Naive thymus-derived CD4-positive, alpha-beta T cell (primary cell): ENCODE measurements around the gene RPS2. TPM values are rescaled to one million over a fixed set of nuclear protein-coding genes. Genes with fewer than 3 reads are reported as not detected.
"Not testable (repeated sequence)": the region's sequence is repeated elsewhere in the genome, so short reads cannot be mapped to it uniquely, and the experiment has no call there.

ENCODE experiments used
- ATAC-seq: fragments of 150-1000 bp; cut with Tn5 transposase; 2 replicates; pipeline ENCODE4 v1.10.0; 2021; ENCODE audit warnings: mild to moderate bottlenecking, moderate library complexity
- CTCF ChIA-PET: fragments of 350-600 bp; sonication (Branson Sonifier 250); formaldehyde crosslinking; loops from one replicate; lab custom pipeline; 2021; ENCODE audit warnings: antibody characterized with exemption; lab: Charles Lee
- POLR2A ChIA-PET: fragments of 350-600 bp; sonication (Branson Sonifier 250); formaldehyde crosslinking; loops from one replicate; lab custom pipeline; 2021; ENCODE audit warnings: antibody characterized with exemption, inconsistent platforms; lab: Charles Lee
- DNase-seq, 9 donors: peaks; one replicate each; pipeline versions ENCODE4 v3.0.0 to v3.0.0-alpha.2; 2020 to 2022; ENCODE audit warnings: mixed read lengths in 1 of 9
- H3K27ac ChIP-seq: one replicate; pipeline ENCODE4 v1.7.0; 2013; ENCODE audit warnings: mild to moderate bottlenecking, low read depth, low read length, moderate library complexity
- H3K27me3 ChIP-seq, 2 donors: one replicate each; pipeline ENCODE4 v1.7.0; 2013; ENCODE audit warnings: low read length in 2 of 2, mild to moderate bottlenecking in 2 of 2, moderate library complexity in 2 of 2; ENCODE audit not compliant: control insufficient read depth in 2 of 2, insufficient read depth in 2 of 2
- H3K36me3 ChIP-seq, 3 experiments: 1 replicate in 2 of 3; 2 replicates in 1 of 3; pipeline ENCODE4 v1.7.0; 2013; ENCODE audit warnings: low read length in 3 of 3, mild to moderate bottlenecking in 3 of 3, moderate library complexity in 1 of 3; ENCODE audit not compliant: insufficient read depth in 3 of 3, control insufficient read depth in 2 of 3
- H3K4me1 ChIP-seq, 2 donors: one replicate each; pipeline ENCODE4 v1.7.0; 2013; ENCODE audit warnings: low read length in 2 of 2, mild to moderate bottlenecking in 2 of 2, moderate library complexity in 1 of 2; ENCODE audit not compliant: control insufficient read depth in 2 of 2, insufficient read depth in 2 of 2
- H3K4me3 ChIP-seq: 2 replicates; pipeline ENCODE4 v1.7.0; 2013; ENCODE audit warnings: mild to moderate bottlenecking, low read length
- H3K9me3 ChIP-seq, 3 experiments: 1 replicate in 2 of 3; 2 replicates in 1 of 3; pipeline ENCODE4 v1.7.0; 2013; ENCODE audit warnings: low read length in 3 of 3; ENCODE audit not compliant: control insufficient read depth in 2 of 3
- H3K27ac Mint-ChIP-seq, 9 donors: one replicate each; pipeline ENCODE4 v1.8.0; 2020 to 2022; ENCODE audit warnings: mixed read lengths in 9 of 9, mild to moderate bottlenecking in 8 of 9, moderate library complexity in 5 of 9, inconsistent platforms in 2 of 9
- H3K27me3 Mint-ChIP-seq, 5 donors: one replicate each; pipeline ENCODE4 v1.8.0; 2021 to 2022; ENCODE audit warnings: mixed read lengths in 5 of 5, mild to moderate bottlenecking in 1 of 5
- H3K36me3 Mint-ChIP-seq, 5 donors: one replicate each; pipeline ENCODE4 v1.8.0; 2020 to 2022; ENCODE audit warnings: mixed read lengths in 5 of 5, mild to moderate bottlenecking in 3 of 5, inconsistent platforms in 1 of 5
- H3K4me1 Mint-ChIP-seq, 7 donors: one replicate each; pipeline ENCODE4 v1.8.0; 2020 to 2022; ENCODE audit warnings: mixed read lengths in 7 of 7, mild to moderate bottlenecking in 3 of 7, inconsistent platforms in 1 of 7
- H3K4me3 Mint-ChIP-seq, 10 donors: one replicate each; pipeline ENCODE4 v1.8.0; 2020 to 2022; ENCODE audit warnings: mild to moderate bottlenecking in 10 of 10, mixed read lengths in 10 of 10, moderate library complexity in 6 of 10, inconsistent platforms in 2 of 10
- H3K9me3 Mint-ChIP-seq, 11 donors: one replicate each; pipeline ENCODE4 v1.8.0; 2020 to 2022; ENCODE audit warnings: mixed read lengths in 11 of 11, mild to moderate bottlenecking in 4 of 11, inconsistent platforms in 1 of 11, moderate library complexity in 1 of 11
- intact Hi-C, 2 donors: fragments of 100-400 bp; cut with micrococcal nuclease; formaldehyde crosslinking; loops; one replicate each; pipeline ENCODE4 v1.15.1; 2023
- polyA plus RNA-seq, 2 donors: library from polyadenylated mRNA; unstranded; fragments of 300-500 nt; fragmentation: Illumina TruSeq; gene quantifications; one replicate each; pipeline ENCODE4 v1.2.3, GENCODE V29; 2021
- total RNA-seq, 6 experiments: library from RNA in 5 of 6; stranded (reverse) in 5 of 6; gene quantifications; 1 replicate in 5 of 6; 2 replicates in 1 of 6; pipeline ENCODE4 v1.2.3 and lab custom pipeline; 2021 to 2026

Gene RPS2
- total and polyA plus RNA-seq, 7 experiments from 2014 or later = 2,562 to 7,254 (median 3,209) TPM

- Mint-ChIP-seq H3K9me3 (no peaks in the 10 kb centered on the region), H3K4me3 (no peak overlapping the region), H3K36me3 (peaks cover 0 to 5% (median 0%) of the 10 kb centered on the region in 5 donors), H3K27me3 (peaks cover 27 to 50% (median 35%) of the 10 kb centered on the region in 5 donors), H3K27ac (no peak overlapping the region), H3K4me1 (peaks cover 2 to 11% (median 4%) of the 10 kb centered on the region in 7 donors)
- DNase-seq (no peak), ATAC-seq (no peak)
- ChIA-PET POLR2A (no interaction called here), CTCF (no interaction called here)
- Histone ChIP-seq H3K36me3 (no peaks in the 10 kb centered on the region), H3K27ac (no peak overlapping the region), H3K4me1 (no peaks in the 10 kb centered on the region), H3K9me3 (no peaks in the 10 kb centered on the region), H3K4me3 (no peak overlapping the region), H3K27me3 (peaks cover 0 to 4% of the 10 kb centered on the region in 2 donors)
- intact Hi-C loops = loop anchor here in 1 of 2 donors (10.0 kb wide), 1 partner anchor 399 kb away; no protein-coding TSS in a partner anchor
These were observed 40.5 kb downstream of the RPS2 start for GRCh38 chr16:1924095-1924494.

GRCh38 chr16:1923299-1924034 lies 41.2 kb downstream of the RPS2 start:
- H3K4me3 ChIP-seq = no peak overlapping the region
- peaks cover 0 to 5% (median 0%) of the 10 kb centered on the region in 5 donors for H3K36me3 Mint-ChIP-seq
- no peaks in the 10 kb centered on the region for H3K9me3 Mint-ChIP-seq
- H3K9me3 ChIP-seq = no peaks in the 10 kb centered on the region
- no peak overlapping the region for H3K4me3 Mint-ChIP-seq
- CTCF ChIA-PET = interaction anchor here (0.6 kb wide), 1 partner anchor 40 kb away, joined by 3 read pairs; no protein-coding TSS in a partner anchor
- H3K27ac ChIP-seq = no peak overlapping the region
- peaks cover 27 to 56% (median 35%) of the 10 kb centered on the region in 5 donors for H3K27me3 Mint-ChIP-seq
- H3K27me3 ChIP-seq = peaks cover 2 to 4% of the 10 kb centered on the region in 2 donors
- no peak overlapping the region for H3K27ac Mint-ChIP-seq
- DNase-seq = no peak
- intact Hi-C loops = loop anchor here in 1 of 2 donors (10.0 kb wide), 1 partner anchor 399 kb away; no protein-coding TSS in a partner anchor
- H3K4me1 Mint-ChIP-seq = peaks cover 0 to 9% (median 3%) of the 10 kb centered on the region in 7 donors
- H3K4me1 ChIP-seq = no peaks in the 10 kb centered on the region
- ATAC-seq = peak; percentile 37
- no peaks in the 10 kb centered on the region for H3K36me3 ChIP-seq
- POLR2A ChIA-PET = no interaction called here

- Mint-ChIP-seq H3K9me3 (no peaks in the 10 kb centered on the region), H3K4me3 (no peak overlapping the region), H3K4me1 (peaks cover 0 to 9% (median 3%) of the 10 kb centered on the region in 7 donors), H3K27me3 (peaks cover 27 to 58% (median 35%) of the 10 kb centered on the region in 5 donors), H3K36me3 (peaks cover 0 to 5% (median 0%) of the 10 kb centered on the region in 5 donors), H3K27ac (peak overlapping the region in 1 of 9 donors; percentile 48)
- DNase-seq = no peak
- H3K27me3 ChIP-seq = peaks cover 2 to 4% of the 10 kb centered on the region in 2 donors
- ChIA-PET POLR2A (interaction anchor here (0.7 kb wide), 1 partner anchor 25 kb away, joined by 3 read pairs; no protein-coding TSS in a partner anchor), CTCF (interaction anchor here (0.7 kb wide), 1 partner anchor 491 kb away, joined by 3 read pairs; no protein-coding TSS in a partner anchor)
- no peaks in the 10 kb centered on the region for H3K9me3 ChIP-seq
- no peaks in the 10 kb centered on the region for H3K4me1 ChIP-seq
- no peak overlapping the region for H3K27ac ChIP-seq
- H3K4me3 ChIP-seq = no peak overlapping the region
- intact Hi-C loops = loop anchor here in 1 of 2 donors (10.0 kb wide), 1 partner anchor 398 kb away; no protein-coding TSS in a partner anchor
- no peak for ATAC-seq
- H3K36me3 ChIP-seq = no peaks in the 10 kb centered on the region
These were observed 42.3 kb downstream of the RPS2 start for GRCh38 chr16:1922357-1922756.

GRCh38 chr16:1920727-1921171 lies 43.9 kb downstream of the RPS2 start:
- Mint-ChIP-seq H3K27me3 (peaks cover 42 to 74% (median 50%) of the 10 kb centered on the region in 5 donors), H3K9me3 (no peaks in the 10 kb centered on the region), H3K4me1 (peaks cover 0 to 10% (median 3%) of the 10 kb centered on the region in 7 donors), H3K4me3 (no peak overlapping the region), H3K36me3 (peaks cover 0 to 5% (median 0%) of the 10 kb centered on the region in 5 donors), H3K27ac (no peak overlapping the region)
- intact Hi-C loops = loop anchor here in 1 of 2 donors (10.0 kb wide), 1 partner anchor 396 kb away; no protein-coding TSS in a partner anchor
- ChIA-PET POLR2A (no interaction called here), CTCF (interaction anchor here (0.5 kb wide), 1 partner anchor 222 kb away, joined by 7 read pairs; no protein-coding TSS in a partner anchor)
- Histone ChIP-seq H3K27me3 (peaks cover 2 to 4% of the 10 kb centered on the region in 2 donors), H3K36me3 (no peaks in the 10 kb centered on the region), H3K27ac (no peak overlapping the region), H3K9me3 (no peaks in the 10 kb centered on the region), H3K4me3 (no peak overlapping the region), H3K4me1 (no peaks in the 10 kb centered on the region)
- no peak for DNase-seq
- no peak for ATAC-seq

DNA sequence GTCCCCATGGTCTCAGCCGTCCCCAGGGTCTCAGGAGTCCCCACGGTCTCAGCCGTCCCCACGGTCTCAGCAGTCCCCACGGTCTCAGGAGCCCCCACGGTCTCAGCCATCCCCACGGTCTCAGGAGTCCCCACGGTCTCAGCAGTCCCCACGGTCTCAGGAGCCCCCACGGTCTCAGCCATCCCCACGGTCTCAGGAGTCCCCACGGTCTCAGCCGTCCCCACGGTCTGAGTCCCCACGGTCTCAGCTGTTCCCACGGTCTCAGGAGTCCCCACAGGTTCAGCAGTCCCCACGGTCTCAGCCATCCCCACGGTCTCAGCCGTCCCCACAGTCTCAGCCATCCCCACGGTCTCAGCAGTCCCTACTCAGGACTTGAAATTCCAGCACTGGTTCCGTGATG lies 44.5 kb downstream of the RPS2 start:
- H3K36me3 Mint-ChIP-seq, H3K4me1 ChIP-seq, H3K27ac ChIP-seq, H3K4me3 Mint-ChIP-seq, CTCF ChIA-PET, H3K9me3 Mint-ChIP-seq, DNase-seq, H3K27ac Mint-ChIP-seq, ATAC-seq, H3K36me3 ChIP-seq, POLR2A ChIA-PET, H3K9me3 ChIP-seq, H3K4me3 ChIP-seq, H3K4me1 Mint-ChIP-seq, H3K27me3 ChIP-seq: not testable (repeated sequence)
- peaks cover 42 to 80% (median 56%) of the 10 kb centered on the region in 5 donors for H3K27me3 Mint-ChIP-seq
- intact Hi-C loops = loop anchor here in 1 of 2 donors (10.0 kb wide), 1 partner anchor 395 kb away; no protein-coding TSS in a partner anchor

DNA sequence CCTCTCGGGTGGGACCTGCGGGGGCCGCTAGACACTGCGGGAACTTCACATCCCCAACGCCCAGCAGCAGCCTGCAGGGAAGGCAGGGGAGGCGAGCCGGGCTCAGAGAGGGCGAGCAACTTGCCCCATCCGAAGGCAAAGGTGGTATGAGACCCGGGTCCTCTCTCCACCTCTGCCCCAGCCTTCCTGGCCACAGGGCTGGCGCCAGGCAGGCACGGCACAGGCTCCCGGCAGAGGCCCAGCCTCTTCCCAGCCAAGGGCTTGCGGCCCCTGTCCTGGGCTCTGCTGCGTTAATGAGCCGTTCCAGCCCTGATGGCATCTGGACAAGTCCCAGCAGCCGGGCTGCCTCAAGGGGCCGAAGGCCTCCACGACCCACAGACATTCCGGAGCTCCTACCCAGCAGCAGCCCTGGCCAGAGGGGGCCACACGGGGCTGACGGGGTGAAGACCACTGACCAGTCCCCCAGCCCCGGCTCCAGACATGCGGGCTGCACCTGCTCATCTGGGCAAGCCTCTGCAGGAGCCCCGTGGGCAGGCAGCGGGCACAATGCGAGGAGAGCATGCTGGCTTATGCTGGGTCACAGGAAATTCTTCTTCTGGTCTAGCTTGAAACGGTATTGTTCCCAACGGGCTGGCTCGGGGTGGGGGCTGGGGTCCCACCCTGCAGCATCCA lies 45.2 kb downstream of the RPS2 start:
- no peaks in the 10 kb centered on the region for H3K9me3 ChIP-seq
- Mint-ChIP-seq H3K9me3 (no peaks in the 10 kb centered on the region), H3K27ac (no peak overlapping the region), H3K4me1 (peaks cover 0 to 10% (median 5%) of the 10 kb centered on the region in 7 donors), H3K4me3 (no peak overlapping the region), H3K27me3 (peaks cover 42 to 78% (median 56%) of the 10 kb centered on the region in 5 donors), H3K36me3 (peaks cover 0 to 5% (median 0%) of the 10 kb centered on the region in 5 donors)
- no peak for DNase-seq
- intact Hi-C loops = loop anchor here in 1 of 2 donors (5.0 kb wide), 1 partner anchor 42 kb away; no protein-coding TSS in a partner anchor
- ChIA-PET CTCF (no interaction called here), POLR2A (no interaction called here)
- H3K27me3 ChIP-seq = peaks cover 2 to 4% of the 10 kb centered on the region in 2 donors
- H3K27ac ChIP-seq = no peak overlapping the region
- H3K4me1 ChIP-seq = no peaks in the 10 kb centered on the region
- no peaks in the 10 kb centered on the region for H3K36me3 ChIP-seq
- ATAC-seq = no peak
- no peak overlapping the region for H3K4me3 ChIP-seq
